ENCODE data around the gene GNAQ. TPM values are rescaled to one million over a fixed set of nuclear protein-coding genes. Genes with fewer than 3 reads are reported as not detected.

The GNAQ gene
- total RNA-seq, 1 experiment from 2014 or later, result 0.51 TPM

DNA sequence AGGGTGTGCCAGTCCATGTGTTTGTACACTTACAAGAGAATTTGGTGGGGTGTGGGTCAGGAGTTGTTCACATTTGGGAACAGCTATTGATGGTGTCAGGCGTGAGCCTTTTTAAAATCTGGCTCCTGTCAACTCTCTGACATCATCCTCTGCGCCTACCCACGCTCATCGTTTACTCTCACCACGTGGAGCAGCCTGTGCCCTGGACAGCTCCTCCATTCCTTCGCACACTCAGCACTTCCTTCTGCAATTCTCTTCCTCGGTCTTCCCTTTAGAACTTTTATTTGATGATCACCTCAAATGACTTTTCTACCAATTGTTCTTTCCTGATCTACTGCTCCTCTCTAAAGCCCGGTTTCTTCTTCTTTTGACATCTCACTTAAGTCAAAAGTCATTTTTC, 42.1 kb upstream of the GNAQ start:
- TF ChIP-seq CTCF (conservative IDR thresholded peaks at IDR 0.05; ENCODE audit: low read depth, low read length) (no peak), EZH2phosphoT487 (IDR thresholded peaks at IDR 0.05; ENCODE audit: borderline replicate concordance, low read length) (no peak), EZH2 (IDR thresholded peaks at IDR 0.05; ENCODE audit: low read length, unreplicated experiment) (no peak)
- no peaks in the 10 kb centered on the region for H3K9me3 ChIP-seq (ENCODE audit: low read length)
- no peaks in the 10 kb centered on the region for H4K20me1 ChIP-seq (ENCODE audit: low read length)
- no peaks in the 10 kb centered on the region for H3K4me1 ChIP-seq (ENCODE audit: insufficient read depth, low read length)
- no peak for DNase-seq
- intact Hi-C loops (cut with micrococcal nuclease), result no loop called here
- H3K36me3 ChIP-seq (ENCODE audit: low read depth, low read length), result no peaks in the 10 kb centered on the region
- H3K9me2 ChIP-seq (replicated peaks; ENCODE audit: low read length), result no peaks in the 10 kb centered on the region
- POLR2A ChIA-PET (ENCODE audit: unreplicated experiment), result no interaction called here
- no peak for ATAC-seq
- no peaks in the 10 kb centered on the region for H3K27me3 ChIP-seq (ENCODE audit: low read length)
- H3K27ac ChIP-seq (ENCODE audit: low read length), result no peak overlapping the region
- no peak overlapping the region for H3K9ac ChIP-seq (ENCODE audit: low read length)
- no peak overlapping the region for H3K4me3 ChIP-seq (ENCODE audit: low read length)
- H3K4me2 ChIP-seq (ENCODE audit: low read length), result no peak overlapping the region
- no peak overlapping the region for H2AFZ ChIP-seq (ENCODE audit: low read length)
- no peaks in the 10 kb centered on the region for H3F3A ChIP-seq (ENCODE audit: low read length, unreplicated experiment)
- CTCF ChIA-PET, result no interaction called here
- no peaks in the 10 kb centered on the region for H3K79me2 ChIP-seq (ENCODE audit: low read length)
- no TSS peak for BruUV-seq (replicated peaks)

GRCh38 chr9:78072586-78073199, 41.1 kb upstream of the GNAQ start:
- H3K4me2 ChIP-seq (ENCODE audit: low read length), result no peak overlapping the region
- H3K27me3 ChIP-seq (ENCODE audit: low read length), result no peaks in the 10 kb centered on the region
- H3K4me1 ChIP-seq (ENCODE audit: insufficient read depth, low read length), result no peaks in the 10 kb centered on the region
- H3K27ac ChIP-seq (ENCODE audit: low read length), result no peak overlapping the region
- no peaks in the 10 kb centered on the region for H3K9me3 ChIP-seq (ENCODE audit: low read length)
- DNase-seq (no peak), ATAC-seq (no peak)
- H3K79me2 ChIP-seq (ENCODE audit: low read length), result no peaks in the 10 kb centered on the region
- no peak overlapping the region for H2AFZ ChIP-seq (ENCODE audit: low read length)
- H3K4me3 ChIP-seq (ENCODE audit: low read length), result no peak overlapping the region
- no peaks in the 10 kb centered on the region for H3K36me3 ChIP-seq (ENCODE audit: low read depth, low read length)
- no peaks in the 10 kb centered on the region for H3K9me2 ChIP-seq (replicated peaks; ENCODE audit: low read length)
- POLR2A ChIA-PET (ENCODE audit: unreplicated experiment), result no interaction called here
- no peaks in the 10 kb centered on the region for H3F3A ChIP-seq (ENCODE audit: low read length, unreplicated experiment)
- no peak for TF ChIP-seq EZH2phosphoT487 (IDR thresholded peaks at IDR 0.05; ENCODE audit: borderline replicate concordance, low read length)
- no peak for TF ChIP-seq CTCF (conservative IDR thresholded peaks at IDR 0.05; ENCODE audit: low read depth, low read length)
- TF ChIP-seq EZH2 (IDR thresholded peaks at IDR 0.05; ENCODE audit: low read length, unreplicated experiment), result no peak
- intact Hi-C loops (cut with micrococcal nuclease), result no loop called here
- no peak overlapping the region for H3K9ac ChIP-seq (ENCODE audit: low read length)
- H4K20me1 ChIP-seq (ENCODE audit: low read length), result no peaks in the 10 kb centered on the region
- CTCF ChIA-PET, result no interaction called here
- BruUV-seq (replicated peaks), result no TSS peak

DNA sequence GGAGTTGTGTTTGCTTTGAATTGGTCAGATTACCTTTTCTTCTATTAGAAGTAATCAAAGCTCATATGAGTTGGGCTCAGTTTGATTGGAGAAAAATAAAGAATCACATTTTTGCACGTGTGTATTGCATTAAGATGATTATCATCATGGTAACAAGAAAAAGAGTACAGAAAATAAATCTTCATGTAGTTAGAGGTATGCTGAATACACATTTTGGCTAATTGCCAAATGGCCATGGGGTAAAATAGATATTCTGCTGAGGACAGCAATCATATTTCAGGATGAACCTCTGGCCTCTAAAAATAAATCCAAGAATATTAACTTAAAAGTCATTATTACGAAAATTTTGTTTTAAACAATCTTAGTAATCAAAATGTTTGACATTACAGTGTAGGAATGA, 38.9 kb upstream of the GNAQ start:
- no peaks in the 10 kb centered on the region for H3K79me2 ChIP-seq (ENCODE audit: low read length)
- H3K9me2 ChIP-seq (replicated peaks; ENCODE audit: low read length), result no peaks in the 10 kb centered on the region
- POLR2A ChIA-PET (ENCODE audit: unreplicated experiment), result no interaction called here
- H3K27ac ChIP-seq (ENCODE audit: low read length), result no peak overlapping the region
- H3K9ac ChIP-seq (ENCODE audit: low read length), result no peak overlapping the region
- no peaks in the 10 kb centered on the region for H3K27me3 ChIP-seq (ENCODE audit: low read length)
- H3K9me3 ChIP-seq (ENCODE audit: low read length), result no peaks in the 10 kb centered on the region
- H3K4me2 ChIP-seq (ENCODE audit: low read length), result no peak overlapping the region
- H3K36me3 ChIP-seq (ENCODE audit: low read depth, low read length), result no peaks in the 10 kb centered on the region
- H2AFZ ChIP-seq (ENCODE audit: low read length), result no peak overlapping the region
- H3F3A ChIP-seq (ENCODE audit: low read length, unreplicated experiment), result no peaks in the 10 kb centered on the region
- no peaks in the 10 kb centered on the region for H3K4me1 ChIP-seq (ENCODE audit: insufficient read depth, low read length)
- CTCF ChIA-PET, result no interaction called here
- H4K20me1 ChIP-seq (ENCODE audit: low read length), result no peaks in the 10 kb centered on the region
- intact Hi-C loops (cut with micrococcal nuclease), result no loop called here
- TF ChIP-seq CTCF (conservative IDR thresholded peaks at IDR 0.05; ENCODE audit: low read depth, low read length) (no peak), EZH2phosphoT487 (IDR thresholded peaks at IDR 0.05; ENCODE audit: borderline replicate concordance, low read length) (no peak), EZH2 (IDR thresholded peaks at IDR 0.05; ENCODE audit: low read length, unreplicated experiment) (no peak)
- ATAC-seq (no peak), DNase-seq (no peak)
- no peak overlapping the region for H3K4me3 ChIP-seq (ENCODE audit: low read length)
- no TSS peak for BruUV-seq (replicated peaks)
